ENCODE data around the gene CHST8.

Gene CHST8

GRCh38 chr19:33795370-33796163 is 173.8 kb downstream of the CHST8 start:
- peak; percentile 74 for ATAC-seq
- peak; percentile 83 for DNase-seq

GRCh38 chr19:33796164-33796875 is 174.6 kb downstream of the CHST8 start, which contains the start of gene KCTD15:
KCTD15 (plus strand) TSS chr19:33796870; CDS start chr19:33800455, 3,585 bp downstream.
- DNase-seq (peak; percentile 55), ATAC-seq (no peak)

GRCh38 chr19:33797802-33798671 is 176.3 kb downstream of the CHST8 start:
- ATAC-seq (no peak), DNase-seq (peak; percentile 32)

GRCh38 chr19:33798681-33799111 is 176.9 kb downstream of the CHST8 start:
- no peak for DNase-seq
- no peak for ATAC-seq

GRCh38 chr19:33799476-33799875 is 177.7 kb downstream of the CHST8 start:
- no peak for ATAC-seq
- DNase-seq, result no peak

- no peak for DNase-seq
- no peak for ATAC-seq
Observed at GRCh38 chr19:33800012-33800680, 178.4 kb downstream of the CHST8 start.

- DNase-seq (no peak), ATAC-seq (no peak)
Observed at GRCh38 chr19:33801411-33801810, 179.7 kb downstream of the CHST8 start.

- ATAC-seq, result no peak
- DNase-seq, result no peak
Observed at GRCh38 chr19:33802001-33802400, 180.2 kb downstream of the CHST8 start.

- no peak for ATAC-seq
Observed at GRCh38 chr19:33802801-33803200, 181.0 kb downstream of the CHST8 start.

GRCh38 chr19:33803383-33803782 is 181.6 kb downstream of the CHST8 start:
- no peak for DNase-seq
- ATAC-seq, result no peak

More at GRCh38 chr19:33802801-33803200, 181.0 kb downstream of the CHST8 start:
- DNase-seq, result no peak

- ATAC-seq, result no peak
- no peak for DNase-seq
Observed at GRCh38 chr19:33804021-33804799, 182.5 kb downstream of the CHST8 start.

- ATAC-seq (no peak), DNase-seq (no peak)
Observed at GRCh38 chr19:33805313-33805712, 183.6 kb downstream of the CHST8 start.

GRCh38 chr19:33805840-33806433 is 184.2 kb downstream of the CHST8 start:
- DNase-seq (no peak), ATAC-seq (no peak)

GRCh38 chr19:33806434-33806881 is 184.7 kb downstream of the CHST8 start:
- ATAC-seq (no peak), DNase-seq (no peak)

GRCh38 chr19:33808399-33808798 is 186.6 kb downstream of the CHST8 start:
- ATAC-seq (no peak), DNase-seq (no peak)

GRCh38 chr19:33809960-33810359 is 188.2 kb downstream of the CHST8 start:
- ATAC-seq, result no peak
- no peak for DNase-seq

- ATAC-seq, result no peak
- DNase-seq, result no peak
Observed at GRCh38 chr19:33810821-33811220, 189.1 kb downstream of the CHST8 start.

GRCh38 chr19:33811246-33811645 is 189.5 kb downstream of the CHST8 start:
- no peak for DNase-seq
- ATAC-seq, result no peak

- DNase-seq, result no peak
Observed at GRCh38 chr19:33811736-33812387, 190.1 kb downstream of the CHST8 start.

More at GRCh38 chr19:33811736-33812387, 190.1 kb downstream of the CHST8 start:
- no peak for ATAC-seq

Data from stimulated activated naive CD8-positive, alpha-beta T cell treated with anti-CD3 and anti-CD28 coated beads, Interleukin-15, Interleukin-2, amounts not matched to agents 100 U/mL and 50 U/mL, for 24 hours (primary cell).